ENCODE results near the gene TBCC. TPM values are rescaled to one million over a fixed set of nuclear protein-coding genes. Genes with fewer than 3 reads are reported as not detected.
A peak's percentile ranks its signal among the peaks of the same experiment; 100 is the strongest.
"Not testable (repeated sequence)": the region's sequence is repeated elsewhere in the genome, so short reads cannot be mapped to it uniquely, and the experiment has no call there.

Gene TBCC
- 34.5 and 38.7 TPM in 2 replicates for total RNA-seq (2014; rRNA removed; shearing (Covaris generic))

- peak; percentile 97 for DNase-seq (ENCODE audit: low spot score)
Observed at GRCh38 chr6:42745640-42746462, at the start of gene TBCC. Gene TBCC (minus strand): TSS chr6:42746103. CDS start chr6:42746073, 30 bp downstream.

GRCh38 chr6:42795651-42796050 lies 49.7 kb upstream of the TBCC start:
- DNase-seq (ENCODE audit: low spot score): no peak

GRCh38 chr6:42791706-42792320 lies 45.9 kb upstream of the TBCC start:
- no peak for DNase-seq (ENCODE audit: low spot score)

- no peak for DNase-seq (ENCODE audit: low spot score)
Observed at GRCh38 chr6:42790549-42791181, 44.8 kb upstream of the TBCC start.

- DNase-seq (ENCODE audit: low spot score): no peak
Observed at GRCh38 chr6:42788671-42789070, 42.8 kb upstream of the TBCC start.

- no peak for DNase-seq (ENCODE audit: low spot score)
Observed at GRCh38 chr6:42787063-42787472, 41.2 kb upstream of the TBCC start.

- DNase-seq (ENCODE audit: low spot score): no peak
Observed at GRCh38 chr6:42786525-42786985, 40.7 kb upstream of the TBCC start.

- DNase-seq (ENCODE audit: low spot score): no peak
Observed at GRCh38 chr6:42784717-42785498, 39.0 kb upstream of the TBCC start.

- DNase-seq (ENCODE audit: low spot score): peak; percentile 60
Observed at GRCh38 chr6:42783876-42784642, 38.2 kb upstream of the TBCC start.

- DNase-seq (ENCODE audit: low spot score): peak; percentile 67
Observed at GRCh38 chr6:42783177-42783875, 37.4 kb upstream of the TBCC start.

- peak; percentile 74 for DNase-seq (ENCODE audit: low spot score)
Observed at GRCh38 chr6:42782689-42783176, 36.8 kb upstream of the TBCC start.

GRCh38 chr6:42781796-42782688 lies 36.1 kb upstream of the TBCC start, which contains the start of gene BICRAL:
Gene BICRAL (plus strand): TSS chr6:42782052. CDS start chr6:42822023, 39,971 bp downstream.
- peak; percentile 60 for DNase-seq (ENCODE audit: low spot score)

- DNase-seq (ENCODE audit: low spot score): no peak
Observed at GRCh38 chr6:42781546-42781795, 35.6 kb upstream of the TBCC start.

GRCh38 chr6:42779521-42779920 lies 33.6 kb upstream of the TBCC start:
- DNase-seq (ENCODE audit: low spot score): no peak

GRCh38 chr6:42778122-42778521 lies 32.2 kb upstream of the TBCC start:
- DNase-seq (ENCODE audit: low spot score): no peak

- DNase-seq (ENCODE audit: low spot score): no peak
Observed at GRCh38 chr6:42777126-42777822, 31.4 kb upstream of the TBCC start.

GRCh38 chr6:42774821-42775487 lies 29.1 kb upstream of the TBCC start:
- not testable (repeated sequence) for DNase-seq (ENCODE audit: low spot score)

- no peak for DNase-seq (ENCODE audit: low spot score)
Observed at GRCh38 chr6:42774201-42774600, 28.3 kb upstream of the TBCC start.

Measured in HT-29 (cell line).